Pancreas (tissue), 10 donors: Measurements from ENCODE around the gene SEPTIN14. TPM values are rescaled to one million over a fixed set of nuclear protein-coding genes. Genes with fewer than 3 reads are reported as not detected.
"Not testable (repeated sequence)": the region's sequence is repeated elsewhere in the genome, so short reads cannot be mapped to it uniquely, and the experiment has no call there.

Experiments
- ATAC-seq, 4 donors: fragments of 200-7000 bp; cut with Tn5 transposase; one replicate each; pipeline versions ENCODE4 v1.8.0 to v1.9.1; 2020; ENCODE audit warnings: mild to moderate bottlenecking in 4 of 4, moderate library complexity in 4 of 4
- DNase-seq, 6 donors: peaks; one replicate each; pipeline ENCODE4 v3.0.0-alpha.2; 2020
- FAIRE-seq: peaks from 2 replicates; lab custom pipeline; 2012; peaks lifted over from hg19 to GRCh38; lab: Jason Lieb, UNC
- H3K27ac ChIP-seq, 4 donors: fragments of 200-600 bp; sonication (generic); 1 replicate in 3 of 4; 2 replicates in 1 of 4; pipeline versions ENCODE4 v1.5.0 to v1.8.0; 2020
- H3K27me3 ChIP-seq, 4 donors: fragments of 200-600 bp; one replicate each; pipeline ENCODE4 v1.8.0; 2021
- H3K36me3 ChIP-seq, 3 donors: fragments of 200-600 bp; sonication (generic) in 1 of 3; one replicate each; pipeline versions ENCODE4 v1.5.0 to v1.8.0; 2020 to 2021
- H3K4me1 ChIP-seq, 3 donors: fragments of 200-600 bp; one replicate each; pipeline ENCODE4 v1.8.0; 2021
- H3K4me3 ChIP-seq, 4 donors: fragments of 200-600 bp; sonication (generic) in 2 of 4; one replicate each; pipeline versions ENCODE4 v1.5.0 to v1.8.0; 2020 to 2021
- H3K9me3 ChIP-seq, 4 donors: fragments of 200-600 bp; one replicate each; pipeline ENCODE4 v1.8.0; 2021
- WGBS, 2 donors: extraction: QIAGEN DNeasy Blood & Tissue Kit; methylation state at CpG; one replicate each; pipeline ENCODE4 v1.1.7; 2013; 5-methylcytosine and 5-hydroxymethylcytosine counted together
- intact Hi-C, 3 donors: fragments of 100-400 bp; cut with DNase I; formaldehyde crosslinking; loops; one replicate each; pipeline versions ENCODE4 v1.11.1 to v1.14.2; 2022
- polyA plus RNA-seq, 2 donors: library from polyadenylated mRNA; stranded (reverse); fragments of 200-250 nt; gene quantifications; one replicate each; pipeline ENCODE4 v1.2.3, GENCODE V29; 2013
- total RNA-seq, 6 donors: library from RNA; stranded (reverse); fragmentation: NEBNext Ultra II Directional in 4 of 6; extraction: Animal tissue kit (Norgen Biotek cat#: 25700) in 4 of 6; gene quantifications; one replicate each; pipeline versions ENCODE4 v1.2.1 to v1.2.4, GENCODE V29; 2021 to 2023
- TF ChIP-seq, protein P1 (sequence below), 4 donors: fragments of 200-600 bp; sonication (generic) in 3 of 4; IDR thresholded peaks; one replicate each; pipeline versions ENCODE4 v1.5.0 to v1.8.0; 2021; ENCODE audit warnings: antibody characterized with exemption in 4 of 4
- donor health status: healthy with polysubstance abuse.
- donor health status: DM: no; HTN: no; CAD: no; lungs with moderate emphysema.
- donor health status: DM: no; HTN: no; CAD: no.
- donor health status: control.
- donor health status: control.
- donor health status: Bipolar disorder and iron deficiency.
- donor health status: DM: yes; HTN: yes; CAD: no.
- donor health status: DM: no; HTN: no; CAD: no.
- donor health status: DM: no; HTN: no; CAD: no.
- donor health status: DM: yes; HTN: yes; CAD: no.

SEPTIN14 gene
- total and polyA plus RNA-seq, 8 donors = not detected

DNA sequence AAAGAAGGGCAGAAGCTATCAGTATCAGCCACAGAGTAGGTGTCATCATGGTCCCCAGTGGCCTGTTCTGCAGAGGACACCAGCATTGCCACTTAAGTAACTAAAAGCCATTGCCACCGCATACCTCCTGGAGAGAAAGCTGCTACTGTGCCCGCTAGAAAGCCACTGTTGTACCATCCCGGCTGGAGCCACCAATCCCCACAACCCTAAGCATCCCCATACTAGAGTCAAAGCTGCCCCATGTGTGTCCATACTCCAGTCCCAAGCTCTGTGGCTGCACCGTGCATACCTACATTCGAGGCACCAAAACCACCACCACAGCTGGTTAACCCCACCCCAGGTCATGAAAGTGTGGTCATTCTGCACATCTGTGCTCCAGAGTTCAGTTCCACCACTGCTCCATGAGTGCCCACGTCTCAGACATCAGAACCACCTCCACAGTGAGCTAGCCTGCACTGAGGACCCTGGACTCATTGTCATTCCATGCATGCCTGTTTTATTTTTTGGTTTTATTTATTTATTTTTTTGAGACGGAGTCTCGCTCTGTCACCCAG is 9.5 kb upstream of the SEPTIN14 start:
- FAIRE-seq (no peak), DNase-seq (no peak), ATAC-seq (no peak)
- 74 to 88% methylated on average over 8 of the region's 8 CpGs for WGBS, 2 donors
- Histone ChIP-seq H3K4me3 (no peak overlapping the region), H3K27ac (no peak overlapping the region), H3K27me3 (no peaks in the 10 kb centered on the region), H3K36me3 (no peaks in the 10 kb centered on the region), H3K4me1 (no peaks in the 10 kb centered on the region), H3K9me3 (no peaks in the 10 kb centered on the region)
- TF ChIP-seq, protein P1, sequence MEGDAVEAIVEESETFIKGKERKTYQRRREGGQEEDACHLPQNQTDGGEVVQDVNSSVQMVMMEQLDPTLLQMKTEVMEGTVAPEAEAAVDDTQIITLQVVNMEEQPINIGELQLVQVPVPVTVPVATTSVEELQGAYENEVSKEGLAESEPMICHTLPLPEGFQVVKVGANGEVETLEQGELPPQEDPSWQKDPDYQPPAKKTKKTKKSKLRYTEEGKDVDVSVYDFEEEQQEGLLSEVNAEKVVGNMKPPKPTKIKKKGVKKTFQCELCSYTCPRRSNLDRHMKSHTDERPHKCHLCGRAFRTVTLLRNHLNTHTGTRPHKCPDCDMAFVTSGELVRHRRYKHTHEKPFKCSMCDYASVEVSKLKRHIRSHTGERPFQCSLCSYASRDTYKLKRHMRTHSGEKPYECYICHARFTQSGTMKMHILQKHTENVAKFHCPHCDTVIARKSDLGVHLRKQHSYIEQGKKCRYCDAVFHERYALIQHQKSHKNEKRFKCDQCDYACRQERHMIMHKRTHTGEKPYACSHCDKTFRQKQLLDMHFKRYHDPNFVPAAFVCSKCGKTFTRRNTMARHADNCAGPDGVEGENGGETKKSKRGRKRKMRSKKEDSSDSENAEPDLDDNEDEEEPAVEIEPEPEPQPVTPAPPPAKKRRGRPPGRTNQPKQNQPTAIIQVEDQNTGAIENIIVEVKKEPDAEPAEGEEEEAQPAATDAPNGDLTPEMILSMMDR (IDR thresholded peaks at IDR 0.05) = no peak
- intact Hi-C loops = no loop called here

DNA sequence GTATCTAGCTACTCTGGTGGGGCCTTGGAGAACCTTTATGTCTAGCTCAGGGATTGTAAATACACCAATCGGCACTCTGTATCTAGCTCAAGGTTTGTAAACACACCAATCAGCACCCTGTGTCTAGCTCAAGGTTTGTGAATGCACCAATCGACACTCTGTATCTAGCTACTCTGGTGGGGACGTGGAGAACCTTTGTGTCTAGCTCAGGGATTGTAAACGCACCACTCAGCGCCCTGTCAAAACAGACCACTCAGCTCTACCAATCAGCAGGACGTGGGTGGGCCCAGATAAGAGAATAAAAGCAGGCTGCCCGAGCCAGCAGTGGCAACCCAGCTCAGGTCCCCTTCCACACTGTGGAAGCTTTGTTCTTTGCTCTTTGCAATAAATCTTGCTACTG is 6.4 kb upstream of the SEPTIN14 start:
- FAIRE-seq, DNase-seq, intact Hi-C loops, H3K27ac ChIP-seq, ATAC-seq, H3K9me3 ChIP-seq, H3K36me3 ChIP-seq, H3K27me3 ChIP-seq, H3K4me3 ChIP-seq, H3K4me1 ChIP-seq: not testable (repeated sequence)
- WGBS, 2 donors = 59 to 64% methylated on average over 6 of the region's 7 CpGs

DNA sequence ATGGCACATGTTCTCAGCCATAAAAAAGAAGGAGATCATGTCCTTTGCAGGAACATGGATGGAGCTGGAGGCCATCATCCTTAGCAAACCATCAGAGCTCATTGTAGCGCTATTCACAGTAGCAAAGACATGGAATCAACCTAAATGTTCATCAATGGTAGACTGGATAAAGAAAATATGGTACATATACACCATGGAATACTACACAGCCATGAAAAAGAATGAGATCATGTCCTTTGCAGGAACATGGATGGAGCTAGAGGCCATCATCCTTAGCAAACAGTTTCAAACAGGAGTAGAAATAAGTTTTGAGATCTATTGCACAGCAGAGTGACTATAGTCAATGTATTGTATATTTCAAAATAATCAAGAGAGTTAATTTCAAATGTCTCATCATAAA is 17.4 kb downstream of the SEPTIN14 start:
- not testable (repeated sequence) for FAIRE-seq

DNA sequence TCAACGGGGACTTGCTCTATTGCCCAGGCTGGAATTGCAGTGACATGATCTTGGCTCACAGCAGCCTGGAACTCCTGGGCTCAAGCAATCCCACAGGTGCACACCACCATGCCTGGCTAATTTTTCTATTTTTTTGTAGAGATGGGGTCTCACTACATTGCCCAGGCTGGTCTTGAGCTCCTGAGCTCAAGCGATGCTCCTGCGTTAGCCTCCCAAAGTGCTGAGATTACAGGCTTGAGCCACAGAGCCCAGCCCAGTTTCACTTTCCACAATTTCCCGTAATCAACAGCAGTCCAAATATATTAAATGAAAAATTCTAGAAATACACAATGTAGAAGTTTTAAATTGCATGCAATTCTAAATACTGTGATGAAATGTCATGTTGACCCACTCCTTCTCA is 24.0 kb downstream of the SEPTIN14 start:
- intact Hi-C loops = no loop called here
- H3K27ac ChIP-seq = no peak overlapping the region
- H3K27me3 ChIP-seq = no peaks in the 10 kb centered on the region
- DNase-seq (no peak), ATAC-seq (no peak), FAIRE-seq (no peak)
- no peaks in the 10 kb centered on the region for H3K9me3 ChIP-seq
- no peaks in the 10 kb centered on the region for H3K4me1 ChIP-seq
- H3K36me3 ChIP-seq = no peaks in the 10 kb centered on the region
- no peak overlapping the region for H3K4me3 ChIP-seq
- WGBS, 2 donors = 85 to 96% methylated on average over 3 to 4 of the region's 4 CpGs
- TF ChIP-seq, protein P1 (IDR thresholded peaks at IDR 0.05) = no peak

More for the DNA sequence above, 17.4 kb downstream of the SEPTIN14 start:
- H3K9me3 ChIP-seq, H3K4me3 ChIP-seq, H3K4me1 ChIP-seq, intact Hi-C loops, H3K36me3 ChIP-seq, DNase-seq, ATAC-seq, H3K27ac ChIP-seq, H3K27me3 ChIP-seq: not testable (repeated sequence)
- WGBS, 2 donors = 52 to 68% methylated on average over 1 of the region's 1 CpG

DNA sequence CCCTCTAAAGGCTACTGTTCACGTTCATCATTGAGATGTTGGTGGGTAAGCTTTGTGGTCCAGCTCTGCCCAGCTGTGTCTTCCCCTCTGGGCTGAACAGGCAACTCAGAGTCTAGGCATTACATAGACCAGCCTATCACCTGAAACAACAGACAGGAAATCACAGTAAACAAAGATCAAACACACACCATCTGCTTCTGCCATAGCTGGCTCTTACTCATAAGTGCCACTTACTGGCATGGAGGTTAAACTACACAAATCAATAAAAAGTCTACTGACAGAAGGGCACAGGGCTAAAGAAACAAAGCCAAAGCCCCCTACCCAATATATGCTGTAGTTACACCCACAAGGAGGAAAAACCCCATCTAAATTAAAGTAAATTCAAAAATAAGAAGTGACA is 35.0 kb downstream of the SEPTIN14 start:
- no peaks in the 10 kb centered on the region for H3K27me3 ChIP-seq
- H3K4me3 ChIP-seq = no peak overlapping the region
- no peaks in the 10 kb centered on the region for H3K9me3 ChIP-seq
- no peak overlapping the region for H3K27ac ChIP-seq
- intact Hi-C loops = no loop called here
- no peak for ATAC-seq
- TF ChIP-seq, protein P1 (IDR thresholded peaks at IDR 0.05) = no peak
- H3K4me1 ChIP-seq = no peaks in the 10 kb centered on the region
- DNase-seq = no peak
- no peaks in the 10 kb centered on the region for H3K36me3 ChIP-seq
- FAIRE-seq = no peak
- 62 to 80% methylated on average over 1 of the region's 1 CpG for WGBS, 2 donors

DNA sequence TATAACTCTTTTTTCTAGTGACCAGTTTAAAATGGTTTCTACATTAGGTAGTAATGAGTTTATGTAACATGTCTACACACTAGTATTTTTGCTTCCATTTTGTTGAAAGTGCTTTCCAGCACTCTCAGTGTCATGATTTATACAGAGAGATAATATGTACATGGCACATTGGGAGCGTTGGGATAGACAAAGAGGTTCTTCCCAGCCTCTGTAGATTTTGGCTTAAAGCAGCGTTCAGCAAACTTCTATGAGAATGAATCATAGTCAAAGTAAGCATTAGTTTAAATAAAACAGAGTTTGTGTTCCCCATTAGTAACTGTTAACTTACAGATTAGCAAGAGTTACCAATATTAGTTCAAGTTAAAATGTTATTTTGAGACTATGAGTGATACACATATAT is 43.9 kb downstream of the SEPTIN14 start:
- intact Hi-C loops = no loop called here
- no peak for DNase-seq

DNA sequence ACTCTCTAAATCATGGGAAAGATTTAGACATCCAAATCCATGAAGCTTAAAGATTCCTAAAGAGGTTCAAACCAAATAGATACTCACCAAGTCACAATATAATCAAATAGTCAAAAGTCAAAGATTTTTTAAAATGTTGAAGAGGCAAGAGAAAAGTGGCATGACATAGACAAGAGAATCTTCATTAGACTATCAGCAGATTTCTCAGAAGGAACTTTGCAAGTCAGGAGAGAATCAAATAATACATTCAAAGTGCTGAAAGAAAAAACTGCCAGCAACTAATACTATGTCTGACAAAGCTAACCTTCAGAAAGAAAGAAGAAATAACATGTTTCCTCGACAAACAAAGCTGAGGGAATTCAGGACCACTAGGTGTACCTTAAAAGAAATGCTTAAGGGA is 65.3 kb downstream of the SEPTIN14 start:
- ATAC-seq, intact Hi-C loops, H3K4me1 ChIP-seq, H3K27me3 ChIP-seq, H3K9me3 ChIP-seq, H3K27ac ChIP-seq, H3K36me3 ChIP-seq, FAIRE-seq, DNase-seq, H3K4me3 ChIP-seq: not testable (repeated sequence)
- 58 to 60% methylated on average over 1 of the region's 1 CpG for WGBS, 2 donors

More for the DNA sequence above, 43.9 kb downstream of the SEPTIN14 start:
- Histone ChIP-seq H3K27ac (no peak overlapping the region), H3K27me3 (no peaks in the 10 kb centered on the region), H3K9me3 (no peaks in the 10 kb centered on the region), H3K36me3 (no peaks in the 10 kb centered on the region), H3K4me1 (no peaks in the 10 kb centered on the region), H3K4me3 (no peak overlapping the region)
- TF ChIP-seq, protein P1 (IDR thresholded peaks at IDR 0.05) = no peak
- ATAC-seq = no peak
- no peak for FAIRE-seq
- 49 to 56% methylated on average over 2 of the region's 2 CpGs for WGBS, 2 donors
